HEK293T (cell line): ENCODE results near the gene KIFC3.

ENCODE experiments used
- FOXK2 ChIP-seq: fragments of 450-650 bp; IDR thresholded peaks from 2 replicates; pipeline ENCODE4 v1.6.1; 2016; ENCODE audit warnings: mild to moderate bottlenecking
- FOXM1 ChIP-seq: fragments of 450-650 bp; IDR thresholded peaks from 2 replicates; pipeline ENCODE4 v1.6.1; 2017; ENCODE audit warnings: mild to moderate bottlenecking, borderline replicate concordance
- L3MBTL2 ChIP-seq: fragments of 450-650 bp; conservative IDR thresholded peaks from 2 replicates; pipeline ENCODE4 v1.6.1; 2016; ENCODE audit warnings: mild to moderate bottlenecking
- PKNOX1 ChIP-seq: fragments of 450-650 bp; IDR thresholded peaks from 2 replicates; pipeline ENCODE4 v1.6.1; 2016
- TARDBP ChIP-seq: fragments of 450-650 bp; IDR thresholded peaks from 2 replicates; pipeline ENCODE4 v1.6.1; 2016

GRCh38 chr16:57734308-57734924 is 67.9 kb downstream of the KIFC3 start:
- no peak for TF ChIP-seq TARDBP
- TF ChIP-seq FOXK2 = no peak
- no peak for TF ChIP-seq L3MBTL2
- no peak for TF ChIP-seq PKNOX1
- TF ChIP-seq FOXM1 = no peak
